HG02798 (cell line): ENCODE data around the gene PLAAT5.
A peak's percentile ranks its signal among the peaks of the same experiment; 100 is the strongest.
"Not testable (repeated sequence)": the region's sequence is repeated elsewhere in the genome, so short reads cannot be mapped to it uniquely, and the experiment has no call there.

Experiments
- ATAC-seq: cut with Tn5 transposase; IDR thresholded peaks from one replicate; pipeline ENCODE4 v1.9.1; 2021; ENCODE audit warnings: mild to moderate bottlenecking; ENCODE audit not compliant: unreplicated experiment, poor library complexity

Gene PLAAT5, protein sequence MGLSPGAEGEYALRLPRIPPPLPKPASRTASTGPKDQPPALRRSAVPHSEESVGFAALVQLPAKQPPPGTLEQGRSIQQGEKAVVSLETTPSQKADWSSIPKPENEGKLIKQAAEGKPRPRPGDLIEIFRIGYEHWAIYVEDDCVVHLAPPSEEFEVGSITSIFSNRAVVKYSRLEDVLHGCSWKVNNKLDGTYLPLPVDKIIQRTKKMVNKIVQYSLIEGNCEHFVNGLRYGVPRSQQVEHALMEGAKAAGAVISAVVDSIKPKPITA

DNA sequence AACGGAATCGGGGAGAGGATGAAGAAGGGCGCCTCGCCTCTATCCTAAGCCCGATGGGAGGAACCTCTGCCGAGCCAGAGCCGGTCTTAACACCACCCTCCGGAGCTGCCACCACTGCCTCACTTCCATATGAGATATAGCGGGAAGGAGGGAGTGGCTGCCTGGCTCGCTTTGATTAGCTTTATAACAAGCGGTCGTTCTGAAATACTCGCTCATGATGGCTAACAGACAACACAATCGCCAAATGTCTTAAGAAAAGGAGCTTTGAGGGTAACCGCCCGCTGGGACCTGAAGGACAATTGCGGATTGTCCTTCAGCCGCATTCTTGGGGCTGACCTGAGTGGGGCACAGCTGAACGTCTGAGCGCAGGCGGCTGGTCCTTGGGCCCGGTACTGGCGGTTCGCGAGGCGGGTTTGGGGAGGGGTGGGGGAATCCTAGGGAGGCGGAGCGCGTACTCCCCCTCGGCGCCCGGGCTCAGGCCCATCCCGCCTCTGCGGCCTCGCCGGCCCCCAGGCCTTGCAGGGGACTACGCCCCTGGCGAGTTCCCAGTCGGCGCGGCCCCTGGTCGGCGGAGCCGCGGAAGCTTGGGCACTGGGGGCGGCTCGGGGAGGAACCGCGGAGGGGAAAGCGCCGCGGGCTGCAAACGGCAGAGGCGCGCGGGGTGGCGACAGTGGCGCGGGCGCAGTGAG is at the start of gene PLAAT5:
Gene PLAAT5 (minus strand): TSS at position 617 of the 689 bp plus-strand sequence. CDS start 133 bp downstream, at position 484.
- no peak for ATAC-seq

DNA sequence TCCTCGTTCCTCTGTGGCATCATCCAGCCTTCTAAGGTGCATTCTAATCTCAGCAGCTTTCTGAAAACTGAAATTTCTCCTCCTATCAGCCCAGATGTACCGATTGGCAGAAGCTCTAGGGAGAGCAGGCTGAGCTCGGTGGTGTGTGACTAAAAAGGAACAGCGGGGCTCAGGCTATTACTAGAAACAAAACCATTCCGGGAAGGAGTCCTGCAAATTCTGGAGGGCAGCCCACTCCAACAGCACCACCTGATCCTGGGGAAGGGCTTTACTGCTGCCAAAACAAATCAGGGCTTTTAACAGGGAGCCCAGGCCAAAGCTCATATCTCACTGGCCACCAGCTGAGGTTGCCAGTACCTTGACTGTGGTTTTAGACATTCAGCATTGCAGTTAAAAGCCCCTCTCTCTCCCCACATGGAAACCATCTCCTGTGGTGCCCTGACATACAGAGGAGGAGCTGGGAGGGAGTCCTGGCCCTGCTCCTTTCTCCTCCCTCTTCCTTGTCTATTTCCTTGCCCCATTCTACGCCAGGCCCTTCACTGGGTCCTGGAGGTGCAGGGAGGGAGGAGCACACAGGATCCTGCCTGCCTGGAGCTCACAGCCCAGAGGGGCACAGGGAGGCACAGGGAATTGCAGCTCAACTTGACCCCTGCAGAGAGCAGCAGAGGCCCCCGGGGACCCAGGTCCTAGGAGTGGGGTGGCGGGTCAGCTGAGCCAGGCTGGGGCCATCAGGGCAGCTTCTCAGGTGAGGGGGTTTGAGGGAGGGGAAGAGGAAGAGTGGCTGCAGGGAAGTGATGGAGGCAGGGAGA is 46.5 kb upstream of the PLAAT5 start:
- ATAC-seq = no peak

DNA sequence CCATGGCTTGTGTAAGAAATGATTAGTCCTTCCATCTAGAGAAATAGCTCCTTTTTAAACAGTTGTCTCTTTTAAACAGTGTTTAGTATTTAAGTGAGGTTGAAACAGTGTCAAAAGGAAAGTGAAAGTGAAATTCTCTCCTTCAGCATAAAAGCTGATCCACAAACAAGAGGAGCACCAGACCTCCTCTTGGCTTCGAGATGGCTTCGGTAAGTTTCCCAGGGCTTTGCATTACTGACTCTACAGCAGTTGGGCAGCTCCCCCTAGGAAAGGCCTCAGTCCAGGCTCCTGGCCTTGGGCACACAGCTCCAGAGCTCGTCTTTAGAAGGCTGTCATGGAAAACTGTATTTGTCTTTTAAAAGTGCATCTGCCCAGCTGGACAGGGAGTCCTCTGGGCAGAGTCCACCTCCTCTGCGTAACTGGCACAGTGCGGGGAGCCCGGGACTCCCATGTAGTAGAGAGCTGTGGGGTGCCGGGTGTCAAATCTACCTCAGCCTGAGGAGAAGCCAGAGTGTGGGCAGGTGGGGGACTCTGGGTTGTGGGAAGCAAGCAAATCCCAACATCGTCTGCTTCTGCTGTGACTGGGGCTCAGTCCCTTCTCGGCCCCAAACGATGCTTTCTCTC is 45.8 kb upstream of the PLAAT5 start, which contains the start of gene PLAAT4:
Gene PLAAT4 (plus strand): TSS at position 140 of the 624 bp plus-strand sequence. CDS start 61 bp downstream, at position 201.
- no peak for ATAC-seq

DNA sequence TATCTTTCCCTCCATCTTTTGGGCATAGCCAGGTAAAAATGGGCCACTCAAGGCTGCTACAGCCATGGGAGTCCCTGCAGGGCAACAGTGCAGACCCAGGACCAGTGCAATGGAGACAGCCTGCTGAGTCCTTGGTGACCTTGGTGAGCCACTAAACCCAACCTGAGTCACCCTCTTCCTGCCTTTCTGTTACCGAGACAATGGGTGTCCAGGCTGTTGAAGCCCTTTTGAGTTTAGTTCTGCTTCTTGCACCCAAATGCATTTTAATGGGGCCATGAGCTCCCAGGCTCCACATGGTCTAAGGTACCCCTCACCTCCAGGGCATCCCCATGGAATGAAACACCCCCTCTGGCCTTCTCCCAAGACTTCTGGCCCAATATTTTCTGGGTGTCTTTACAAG is 44.8 kb upstream of the PLAAT5 start:
- no peak for ATAC-seq

DNA sequence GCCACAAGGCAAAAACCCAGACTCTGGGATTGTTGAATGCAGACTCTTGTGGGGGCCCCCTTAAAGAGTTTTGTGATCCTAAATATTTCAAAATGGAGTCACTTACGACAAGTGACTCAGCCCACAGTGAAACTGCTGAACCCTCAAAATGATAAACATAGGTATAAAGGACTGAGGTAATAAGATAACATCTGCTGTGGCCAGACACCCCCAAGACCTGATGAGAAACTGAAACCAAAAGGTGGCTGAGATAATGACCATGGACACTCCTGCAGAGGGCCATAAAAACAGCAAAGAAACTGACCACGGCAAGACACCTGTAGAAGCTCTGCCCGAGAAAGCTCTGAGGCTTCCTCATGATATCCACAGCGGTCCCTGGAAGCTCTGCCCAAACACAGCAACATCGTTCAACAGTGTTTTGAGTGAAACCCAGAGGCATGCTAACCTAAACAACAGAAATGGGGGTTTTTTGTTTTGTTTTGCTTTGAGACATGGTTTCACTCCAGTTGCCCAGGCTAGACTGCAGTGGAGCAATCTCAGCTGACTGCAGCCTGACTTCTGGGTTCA is 44.0 kb upstream of the PLAAT5 start:
- peak; percentile 56 for ATAC-seq

DNA sequence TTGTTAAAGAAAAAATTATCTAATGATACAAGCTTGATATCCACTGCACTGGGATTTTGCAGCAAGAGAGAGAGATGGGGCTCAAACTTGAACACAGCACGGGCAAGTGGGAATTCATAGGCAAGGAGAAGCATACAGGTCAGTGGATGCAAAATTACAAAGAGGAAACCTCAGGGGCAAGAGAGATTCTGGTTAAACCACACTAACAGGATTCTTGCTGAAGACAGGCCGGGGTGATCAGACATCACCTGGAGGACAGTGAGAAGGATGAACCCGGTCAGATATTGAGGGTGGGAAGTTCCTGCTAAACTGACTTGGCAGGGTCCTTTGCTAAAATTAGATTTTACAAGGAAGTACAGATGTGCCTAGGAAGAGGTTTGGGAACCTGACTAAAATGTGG is 43.1 kb upstream of the PLAAT5 start:
- ATAC-seq = no peak

DNA sequence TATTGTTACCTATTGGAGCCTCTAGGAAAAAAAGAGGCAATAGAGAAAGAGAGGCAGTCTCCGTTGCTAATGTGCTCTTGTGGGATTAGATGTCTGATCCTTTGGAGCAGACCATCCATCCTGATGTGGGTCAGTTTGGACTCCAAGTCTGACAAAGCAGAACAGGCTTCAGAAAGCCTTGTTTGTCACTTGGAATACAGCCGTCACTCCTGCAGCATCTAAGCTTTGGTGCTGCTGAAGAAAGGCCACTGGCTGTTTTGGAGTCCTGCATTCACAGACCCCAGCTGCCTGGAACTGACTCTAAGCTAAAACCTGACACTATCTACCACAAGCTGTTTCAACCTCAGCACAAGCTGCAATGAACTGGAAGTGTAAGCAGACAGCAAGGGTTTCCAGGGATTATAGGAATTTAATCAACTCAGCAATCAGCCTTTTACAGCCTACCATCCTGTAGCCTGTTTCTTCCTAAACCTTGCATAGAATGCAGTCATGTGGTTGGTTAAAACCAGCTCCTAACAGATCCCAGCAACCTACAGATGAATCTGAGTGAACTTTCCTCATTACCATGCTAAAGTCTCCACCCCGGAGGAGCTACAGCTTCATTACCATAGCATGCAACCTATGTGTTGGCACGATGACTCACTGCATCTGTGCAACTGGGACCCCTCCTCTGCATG is 42.0 kb upstream of the PLAAT5 start:
- ATAC-seq = no peak

DNA sequence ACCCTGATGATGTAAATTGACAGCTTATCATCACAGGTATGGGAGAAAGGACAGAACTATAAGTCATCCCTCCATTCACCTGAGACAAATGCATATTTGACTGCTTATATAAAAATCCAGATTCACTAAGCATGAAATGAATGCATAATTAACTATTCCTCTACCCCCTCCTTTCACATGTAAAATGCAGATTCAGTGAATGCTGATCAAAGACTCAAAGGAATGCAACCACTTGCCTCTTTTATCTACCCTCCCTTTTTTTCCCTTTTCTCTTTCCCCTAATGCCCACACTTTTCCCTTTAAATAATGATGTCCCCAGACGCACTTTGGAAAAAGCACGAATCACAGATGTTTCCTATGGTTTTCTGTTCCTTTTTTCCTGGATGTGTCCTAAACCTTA is 41.1 kb upstream of the PLAAT5 start:
- no peak for ATAC-seq

DNA sequence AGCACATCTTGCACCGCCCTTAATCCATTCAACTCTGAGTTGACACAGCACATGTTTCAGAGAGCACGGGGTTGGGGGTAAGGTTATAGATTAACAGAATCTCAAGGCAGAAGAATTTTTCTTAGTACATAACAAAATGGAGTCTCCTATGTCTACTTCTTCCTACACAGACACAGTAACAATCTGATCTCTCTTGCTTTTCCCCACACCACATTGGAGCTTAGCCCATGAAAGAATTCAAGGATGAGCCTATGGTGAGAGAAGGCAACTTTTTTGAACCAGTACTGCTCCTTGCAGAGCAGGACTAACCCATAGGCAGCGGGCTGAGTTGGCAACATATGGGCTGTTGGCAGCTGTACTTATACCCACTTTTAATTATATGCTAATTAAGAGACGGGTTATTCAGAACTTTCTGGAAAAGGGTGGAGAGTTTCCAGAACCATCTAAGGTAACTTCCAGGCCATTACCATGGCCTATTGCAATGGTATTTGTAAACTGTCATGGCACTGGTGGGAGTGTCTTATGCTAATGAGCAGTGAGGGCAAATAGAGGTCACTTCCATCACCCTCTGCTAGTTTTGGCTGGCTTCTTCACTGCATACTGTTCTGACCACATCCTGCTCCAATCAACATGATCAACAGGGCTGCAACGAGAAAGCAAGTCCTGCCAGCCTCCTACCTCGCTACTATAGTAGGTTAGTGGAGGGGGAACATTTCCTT is 40.3 kb upstream of the PLAAT5 start:
- ATAC-seq = peak; percentile 49

DNA sequence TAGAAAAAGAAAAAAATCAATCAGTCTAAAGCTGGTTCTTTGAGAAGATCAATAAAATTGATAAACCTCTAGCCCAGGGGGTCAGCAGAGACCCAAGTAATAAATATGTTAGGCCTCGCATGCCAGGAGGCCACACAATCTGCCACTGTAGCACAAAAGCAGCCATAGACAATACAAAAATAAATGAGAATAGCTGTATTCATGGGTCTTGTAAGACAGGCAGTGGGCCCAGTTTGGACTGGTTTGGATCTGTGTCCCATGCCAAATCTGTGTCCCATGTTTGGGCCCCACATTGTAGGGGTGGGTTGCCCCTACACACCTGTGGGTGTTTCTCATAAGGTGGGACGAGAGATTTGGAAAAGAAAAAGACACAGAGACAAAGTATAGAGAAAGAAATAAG is 39.1 kb upstream of the PLAAT5 start:
- ATAC-seq = no peak

DNA sequence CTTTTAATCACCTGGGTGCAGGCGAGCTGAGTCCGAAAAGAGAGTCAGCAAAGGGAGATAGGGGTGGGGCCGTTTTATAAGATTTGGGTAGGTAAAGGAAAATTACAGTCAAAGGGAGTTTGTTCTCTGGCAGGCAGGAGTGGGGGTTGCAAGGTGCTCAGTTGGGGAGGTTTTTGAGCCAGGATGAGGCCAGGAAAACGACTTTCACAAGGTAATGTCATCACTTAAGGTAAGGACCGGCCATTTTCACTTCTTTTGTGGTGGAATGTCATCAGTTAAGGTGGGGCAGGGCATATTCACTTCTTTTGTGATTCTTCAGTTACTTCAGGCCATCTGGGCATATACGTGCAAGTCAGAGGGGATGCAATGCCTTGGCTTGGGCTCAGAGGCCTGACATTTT is 38.4 kb upstream of the PLAAT5 start:
- not testable (repeated sequence) for ATAC-seq

DNA sequence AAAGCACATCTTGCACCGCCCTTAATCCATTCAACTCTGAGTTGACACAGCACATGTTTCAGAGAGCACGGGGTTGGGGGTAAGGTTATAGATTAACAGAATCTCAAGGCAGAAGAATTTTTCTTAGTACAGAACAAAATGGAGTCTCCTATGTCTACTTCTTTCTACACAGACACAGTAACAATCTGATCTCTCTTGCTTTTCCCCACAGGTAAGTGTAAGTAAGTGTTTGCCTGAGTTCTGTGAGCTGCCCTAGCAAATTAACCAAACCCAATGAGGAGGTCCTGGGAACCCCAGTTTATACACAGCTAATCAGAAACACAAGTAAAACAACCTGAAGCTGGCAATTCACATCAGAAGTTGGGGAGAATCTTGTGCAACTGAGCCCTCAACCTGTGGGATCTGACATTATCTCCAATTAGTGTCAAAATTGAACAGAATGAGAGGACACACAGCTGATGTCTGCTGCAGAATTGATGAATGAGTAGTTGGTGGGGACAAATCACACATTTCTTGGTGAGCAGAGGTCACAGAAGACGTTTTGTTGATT is 37.8 kb upstream of the PLAAT5 start:
- ATAC-seq = not testable (repeated sequence)

DNA sequence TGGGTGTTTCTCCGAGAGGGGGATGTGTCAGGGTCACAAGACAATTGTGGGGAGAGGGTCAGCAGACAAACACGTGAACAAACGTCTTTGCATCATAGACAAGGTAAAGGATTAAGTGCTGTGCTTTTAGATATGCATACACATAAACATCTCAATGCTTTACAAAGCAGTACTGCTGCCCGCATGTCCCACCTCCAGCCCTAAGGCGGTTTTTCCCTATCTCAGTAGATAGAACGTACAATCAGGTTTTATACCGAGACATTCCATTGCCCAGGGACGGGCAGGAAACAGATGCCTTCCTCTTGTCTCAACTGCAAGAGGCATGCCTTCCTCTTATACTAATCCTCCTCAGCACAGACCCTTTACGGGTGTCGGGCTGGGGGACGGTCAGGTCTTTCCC is 37.2 kb upstream of the PLAAT5 start:
- ATAC-seq = not testable (repeated sequence)

DNA sequence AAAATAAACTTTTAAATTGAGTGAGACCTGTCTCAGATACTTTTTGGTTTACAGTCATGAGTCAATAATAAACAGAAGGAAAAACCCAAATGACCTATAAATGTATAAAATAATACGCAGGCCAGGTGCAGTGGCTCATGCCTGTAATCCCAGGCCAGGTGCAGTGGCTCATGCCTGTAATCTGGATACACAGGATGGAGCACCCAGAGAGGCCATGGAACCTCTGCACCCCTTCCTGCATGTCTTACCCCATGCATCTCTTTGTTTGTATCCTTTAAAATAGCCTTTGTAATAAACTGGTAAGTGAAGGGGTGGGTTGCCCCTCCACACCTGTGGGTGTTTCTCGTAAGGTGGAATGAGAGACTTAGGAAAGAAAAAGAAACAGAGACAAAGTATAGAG is 36.7 kb upstream of the PLAAT5 start:
- no peak for ATAC-seq

DNA sequence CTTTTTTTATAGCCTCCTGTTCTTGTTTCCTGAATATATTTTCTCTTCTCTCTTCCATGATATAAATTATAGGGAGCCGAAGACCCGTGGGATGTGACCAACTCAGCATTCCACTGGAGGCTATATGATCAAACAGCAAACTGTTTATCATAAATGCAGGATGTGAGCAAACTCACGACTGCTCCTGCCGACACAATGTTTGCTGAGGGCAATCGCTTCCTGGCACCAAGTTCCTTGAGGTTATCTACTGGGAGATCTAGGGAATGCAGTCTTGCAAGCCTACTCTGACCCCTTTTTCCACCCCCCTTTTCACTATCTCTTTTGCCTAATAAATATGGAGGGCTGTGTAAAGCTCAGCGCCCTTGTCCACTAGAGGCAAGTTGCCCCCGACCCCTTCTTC is 32.2 kb upstream of the PLAAT5 start:
- no peak for ATAC-seq

DNA sequence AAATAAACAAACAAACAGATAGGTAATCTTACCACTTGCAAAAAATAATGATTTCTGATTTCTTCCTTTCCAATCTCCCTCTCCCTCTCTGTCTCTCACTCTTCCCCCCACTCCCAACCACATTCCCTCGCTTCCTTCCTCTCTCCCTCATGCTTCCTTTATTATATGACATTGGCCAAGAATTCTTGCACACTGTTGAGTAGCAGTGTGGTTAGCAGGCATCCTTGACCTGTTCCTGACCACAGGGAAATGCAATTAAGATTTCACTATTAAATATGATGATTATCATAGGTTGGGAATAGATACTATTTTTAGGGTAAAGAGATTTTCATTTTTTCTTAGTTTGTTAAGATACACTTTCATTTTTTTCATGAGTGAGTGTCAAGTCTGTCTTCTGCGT is 30.9 kb upstream of the PLAAT5 start:
- ATAC-seq = no peak

DNA sequence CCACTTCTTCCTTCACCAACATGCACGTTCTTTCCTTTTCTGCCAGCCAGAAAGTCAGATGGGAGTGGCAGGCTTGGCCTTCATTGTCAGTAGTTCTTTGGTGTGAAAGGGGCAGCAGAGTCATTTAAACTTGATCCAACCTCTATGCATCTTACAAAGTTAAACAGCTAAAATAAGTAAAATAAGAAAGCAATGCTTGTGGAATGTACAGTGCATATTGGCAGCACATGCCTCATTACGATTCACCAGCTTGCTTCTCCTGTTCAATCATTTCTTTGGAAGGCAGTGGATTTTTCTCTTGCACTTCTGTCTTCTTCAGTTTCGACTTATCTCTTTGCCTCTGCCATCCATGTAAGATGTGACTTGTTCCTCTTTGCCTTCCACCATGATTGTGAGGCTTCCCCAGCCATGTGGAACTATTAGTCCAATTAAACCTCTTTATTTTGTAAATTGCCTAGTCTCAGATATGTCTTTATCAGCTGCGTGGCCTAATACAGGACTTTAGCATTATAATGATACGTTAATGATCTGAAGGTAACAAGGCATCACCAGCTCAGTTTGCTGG is 29.7 kb upstream of the PLAAT5 start:
- no peak for ATAC-seq

DNA sequence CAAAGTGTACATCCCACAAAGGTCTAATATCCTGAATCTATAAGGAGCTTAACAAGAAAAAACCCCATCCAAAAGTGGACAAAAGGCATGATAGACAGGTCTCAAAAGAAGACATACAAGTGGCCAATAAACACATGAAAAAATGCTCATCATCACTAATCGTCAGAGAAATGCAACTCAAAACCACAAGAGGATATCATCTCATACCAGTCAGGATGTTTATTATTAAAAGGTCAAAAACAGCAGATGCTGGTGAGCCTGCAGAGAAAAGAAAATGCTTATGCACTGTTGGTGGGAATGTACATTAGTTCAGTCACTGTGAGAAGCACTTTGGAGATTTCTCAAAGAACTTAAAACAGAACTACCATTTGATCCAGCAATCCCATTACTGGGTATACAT is 27.6 kb upstream of the PLAAT5 start:
- no peak for ATAC-seq

DNA sequence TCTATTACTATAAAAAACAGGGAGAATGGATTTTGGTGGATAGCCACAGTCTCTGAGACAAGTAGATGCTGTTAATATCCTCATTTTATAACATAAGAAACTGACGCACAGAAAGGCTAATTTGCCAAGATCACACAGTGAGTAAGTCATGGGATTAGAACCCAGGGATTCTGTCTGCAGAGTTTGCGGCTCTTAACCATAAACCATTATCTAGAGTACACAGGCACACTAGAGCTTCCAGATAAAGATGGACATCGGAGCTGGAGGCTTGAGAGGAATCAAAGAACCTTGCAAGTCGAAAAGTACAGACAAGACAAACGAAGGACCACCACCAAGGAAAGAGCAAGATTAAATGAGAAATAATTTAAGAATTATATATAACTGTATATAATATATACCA is 26.2 kb upstream of the PLAAT5 start:
- no peak for ATAC-seq
